ENCODE results near the gene KCNA2.

The KCNA2 gene

GRCh38 chr1:110643879-110644472, 37.8 kb upstream of the KCNA2 start:
- no peak overlapping the region for H3K4me3 ChIP-seq (ENCODE audit: low read length)
- TF ChIP-seq CTCF (conservative IDR thresholded peaks at IDR 0.05; ENCODE audit: low read depth, low read length) = no peak
- no peak for DNase-seq (ENCODE audit: low read depth)

GRCh38 chr1:110639724-110640386, 33.7 kb upstream of the KCNA2 start:
- DNase-seq (ENCODE audit: low read depth) = no peak
- TF ChIP-seq CTCF (conservative IDR thresholded peaks at IDR 0.05; ENCODE audit: low read depth, low read length) = no peak
- H3K4me3 ChIP-seq (ENCODE audit: low read length) = no peak overlapping the region

- TF ChIP-seq CTCF (conservative IDR thresholded peaks at IDR 0.05; ENCODE audit: low read depth, low read length) = no peak
- DNase-seq (ENCODE audit: low read depth) = no peak
- H3K4me3 ChIP-seq (ENCODE audit: low read length) = no peak overlapping the region
Measured at GRCh38 chr1:110638556-110638955, 32.4 kb upstream of the KCNA2 start.

GRCh38 chr1:110638058-110638457, 31.9 kb upstream of the KCNA2 start:
- H3K4me3 ChIP-seq (ENCODE audit: low read length) = no peak overlapping the region
- no peak for DNase-seq (ENCODE audit: low read depth)
- no peak for TF ChIP-seq CTCF (conservative IDR thresholded peaks at IDR 0.05; ENCODE audit: low read depth, low read length)

- H3K4me3 ChIP-seq (ENCODE audit: low read length) = no peak overlapping the region
- no peak for TF ChIP-seq CTCF (conservative IDR thresholded peaks at IDR 0.05; ENCODE audit: low read depth, low read length)
- no peak for DNase-seq (ENCODE audit: low read depth)
Measured at GRCh38 chr1:110637475-110637874, 31.3 kb upstream of the KCNA2 start.

GRCh38 chr1:110636149-110636935, 30.2 kb upstream of the KCNA2 start:
- no peak for TF ChIP-seq CTCF (conservative IDR thresholded peaks at IDR 0.05; ENCODE audit: low read depth, low read length)
- no peak overlapping the region for H3K4me3 ChIP-seq (ENCODE audit: low read length)
- no peak for DNase-seq (ENCODE audit: low read depth)

Data from retinal pigment epithelial cell (primary cell).